ENCODE measurements around the gene HIGD1C. TPM values are rescaled to one million over a fixed set of nuclear protein-coding genes. Genes with fewer than 3 reads are reported as not detected.

The HIGD1C gene
- total RNA-seq, 1 experiment from 2014 or later = not detected

DNA sequence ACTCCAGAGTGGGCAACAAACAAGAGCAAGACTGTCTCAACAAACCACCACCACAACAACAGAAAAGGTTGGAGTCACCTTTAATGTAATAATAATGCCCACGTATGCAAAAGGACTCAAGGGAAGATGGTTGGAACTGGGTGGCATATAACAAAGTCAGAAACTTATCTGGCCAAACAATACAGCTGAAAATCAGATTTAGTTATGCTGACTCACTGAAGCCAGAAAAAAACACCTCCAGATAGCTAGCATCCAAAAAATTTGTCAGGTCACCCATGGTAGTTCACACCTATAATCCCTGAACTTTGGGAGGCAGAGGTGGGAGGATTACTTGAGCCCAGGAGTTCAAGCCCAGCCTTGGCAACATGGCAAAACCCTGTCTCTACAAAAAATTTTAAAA, 49.5 kb downstream of the HIGD1C start (continued):
- TF ChIP-seq, protein P1, sequence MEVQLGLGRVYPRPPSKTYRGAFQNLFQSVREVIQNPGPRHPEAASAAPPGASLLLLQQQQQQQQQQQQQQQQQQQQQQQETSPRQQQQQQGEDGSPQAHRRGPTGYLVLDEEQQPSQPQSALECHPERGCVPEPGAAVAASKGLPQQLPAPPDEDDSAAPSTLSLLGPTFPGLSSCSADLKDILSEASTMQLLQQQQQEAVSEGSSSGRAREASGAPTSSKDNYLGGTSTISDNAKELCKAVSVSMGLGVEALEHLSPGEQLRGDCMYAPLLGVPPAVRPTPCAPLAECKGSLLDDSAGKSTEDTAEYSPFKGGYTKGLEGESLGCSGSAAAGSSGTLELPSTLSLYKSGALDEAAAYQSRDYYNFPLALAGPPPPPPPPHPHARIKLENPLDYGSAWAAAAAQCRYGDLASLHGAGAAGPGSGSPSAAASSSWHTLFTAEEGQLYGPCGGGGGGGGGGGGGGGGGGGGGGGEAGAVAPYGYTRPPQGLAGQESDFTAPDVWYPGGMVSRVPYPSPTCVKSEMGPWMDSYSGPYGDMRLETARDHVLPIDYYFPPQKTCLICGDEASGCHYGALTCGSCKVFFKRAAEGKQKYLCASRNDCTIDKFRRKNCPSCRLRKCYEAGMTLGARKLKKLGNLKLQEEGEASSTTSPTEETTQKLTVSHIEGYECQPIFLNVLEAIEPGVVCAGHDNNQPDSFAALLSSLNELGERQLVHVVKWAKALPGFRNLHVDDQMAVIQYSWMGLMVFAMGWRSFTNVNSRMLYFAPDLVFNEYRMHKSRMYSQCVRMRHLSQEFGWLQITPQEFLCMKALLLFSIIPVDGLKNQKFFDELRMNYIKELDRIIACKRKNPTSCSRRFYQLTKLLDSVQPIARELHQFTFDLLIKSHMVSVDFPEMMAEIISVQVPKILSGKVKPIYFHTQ (CRISPR knock-in tag; IDR thresholded peaks at IDR 0.05) = no peak
- TF ChIP-seq SMAD3 (CRISPR knock-in tag; IDR thresholded peaks at IDR 0.05; ENCODE audit: borderline replicate concordance) (no peak), IRF2 (CRISPR knock-in tag; IDR thresholded peaks at IDR 0.05; ENCODE audit: borderline replicate concordance, low read depth) (no peak)

DNA sequence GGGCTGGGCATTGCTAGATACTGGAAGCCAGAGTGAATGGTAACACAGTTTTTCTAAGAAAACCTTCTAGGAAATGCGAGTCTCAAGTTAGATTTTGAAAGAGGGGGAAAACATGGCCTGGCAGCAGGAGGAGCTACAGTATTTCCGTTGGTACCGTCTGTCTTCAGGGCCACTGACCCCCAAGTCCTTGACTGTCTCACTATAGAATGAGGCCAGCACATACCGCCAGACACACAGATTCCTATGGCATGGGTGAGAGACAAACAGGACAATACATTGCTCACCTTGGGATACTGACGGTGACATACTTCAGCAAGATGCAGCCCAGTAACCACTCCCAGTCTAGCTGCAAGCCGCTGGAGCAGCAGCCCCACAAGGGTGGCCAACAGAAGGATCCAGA, 52.2 kb downstream of the HIGD1C start:
- CTCF ChIA-PET = interaction anchor here (0.7 to 3.5 kb wide), 2 partner anchors 23 to 337 kb away, joined by 4 to 30 read pairs; partner anchors contain the start of gene SLC11A2
- TF ChIP-seq NR1H2 (CRISPR knock-in tag; IDR thresholded peaks at IDR 0.05) = no peak
- TF ChIP-seq ESRRA (CRISPR knock-in tag; IDR thresholded peaks at IDR 0.05; ENCODE audit: borderline replicate concordance) = no peak
- TF ChIP-seq, protein P2, sequence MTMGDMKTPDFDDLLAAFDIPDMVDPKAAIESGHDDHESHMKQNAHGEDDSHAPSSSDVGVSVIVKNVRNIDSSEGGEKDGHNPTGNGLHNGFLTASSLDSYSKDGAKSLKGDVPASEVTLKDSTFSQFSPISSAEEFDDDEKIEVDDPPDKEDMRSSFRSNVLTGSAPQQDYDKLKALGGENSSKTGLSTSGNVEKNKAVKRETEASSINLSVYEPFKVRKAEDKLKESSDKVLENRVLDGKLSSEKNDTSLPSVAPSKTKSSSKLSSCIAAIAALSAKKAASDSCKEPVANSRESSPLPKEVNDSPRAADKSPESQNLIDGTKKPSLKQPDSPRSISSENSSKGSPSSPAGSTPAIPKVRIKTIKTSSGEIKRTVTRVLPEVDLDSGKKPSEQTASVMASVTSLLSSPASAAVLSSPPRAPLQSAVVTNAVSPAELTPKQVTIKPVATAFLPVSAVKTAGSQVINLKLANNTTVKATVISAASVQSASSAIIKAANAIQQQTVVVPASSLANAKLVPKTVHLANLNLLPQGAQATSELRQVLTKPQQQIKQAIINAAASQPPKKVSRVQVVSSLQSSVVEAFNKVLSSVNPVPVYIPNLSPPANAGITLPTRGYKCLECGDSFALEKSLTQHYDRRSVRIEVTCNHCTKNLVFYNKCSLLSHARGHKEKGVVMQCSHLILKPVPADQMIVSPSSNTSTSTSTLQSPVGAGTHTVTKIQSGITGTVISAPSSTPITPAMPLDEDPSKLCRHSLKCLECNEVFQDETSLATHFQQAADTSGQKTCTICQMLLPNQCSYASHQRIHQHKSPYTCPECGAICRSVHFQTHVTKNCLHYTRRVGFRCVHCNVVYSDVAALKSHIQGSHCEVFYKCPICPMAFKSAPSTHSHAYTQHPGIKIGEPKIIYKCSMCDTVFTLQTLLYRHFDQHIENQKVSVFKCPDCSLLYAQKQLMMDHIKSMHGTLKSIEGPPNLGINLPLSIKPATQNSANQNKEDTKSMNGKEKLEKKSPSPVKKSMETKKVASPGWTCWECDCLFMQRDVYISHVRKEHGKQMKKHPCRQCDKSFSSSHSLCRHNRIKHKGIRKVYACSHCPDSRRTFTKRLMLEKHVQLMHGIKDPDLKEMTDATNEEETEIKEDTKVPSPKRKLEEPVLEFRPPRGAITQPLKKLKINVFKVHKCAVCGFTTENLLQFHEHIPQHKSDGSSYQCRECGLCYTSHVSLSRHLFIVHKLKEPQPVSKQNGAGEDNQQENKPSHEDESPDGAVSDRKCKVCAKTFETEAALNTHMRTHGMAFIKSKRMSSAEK (CRISPR knock-in tag; IDR thresholded peaks at IDR 0.05; ENCODE audit: borderline replicate concordance) = no peak
- TF ChIP-seq, protein P3, sequence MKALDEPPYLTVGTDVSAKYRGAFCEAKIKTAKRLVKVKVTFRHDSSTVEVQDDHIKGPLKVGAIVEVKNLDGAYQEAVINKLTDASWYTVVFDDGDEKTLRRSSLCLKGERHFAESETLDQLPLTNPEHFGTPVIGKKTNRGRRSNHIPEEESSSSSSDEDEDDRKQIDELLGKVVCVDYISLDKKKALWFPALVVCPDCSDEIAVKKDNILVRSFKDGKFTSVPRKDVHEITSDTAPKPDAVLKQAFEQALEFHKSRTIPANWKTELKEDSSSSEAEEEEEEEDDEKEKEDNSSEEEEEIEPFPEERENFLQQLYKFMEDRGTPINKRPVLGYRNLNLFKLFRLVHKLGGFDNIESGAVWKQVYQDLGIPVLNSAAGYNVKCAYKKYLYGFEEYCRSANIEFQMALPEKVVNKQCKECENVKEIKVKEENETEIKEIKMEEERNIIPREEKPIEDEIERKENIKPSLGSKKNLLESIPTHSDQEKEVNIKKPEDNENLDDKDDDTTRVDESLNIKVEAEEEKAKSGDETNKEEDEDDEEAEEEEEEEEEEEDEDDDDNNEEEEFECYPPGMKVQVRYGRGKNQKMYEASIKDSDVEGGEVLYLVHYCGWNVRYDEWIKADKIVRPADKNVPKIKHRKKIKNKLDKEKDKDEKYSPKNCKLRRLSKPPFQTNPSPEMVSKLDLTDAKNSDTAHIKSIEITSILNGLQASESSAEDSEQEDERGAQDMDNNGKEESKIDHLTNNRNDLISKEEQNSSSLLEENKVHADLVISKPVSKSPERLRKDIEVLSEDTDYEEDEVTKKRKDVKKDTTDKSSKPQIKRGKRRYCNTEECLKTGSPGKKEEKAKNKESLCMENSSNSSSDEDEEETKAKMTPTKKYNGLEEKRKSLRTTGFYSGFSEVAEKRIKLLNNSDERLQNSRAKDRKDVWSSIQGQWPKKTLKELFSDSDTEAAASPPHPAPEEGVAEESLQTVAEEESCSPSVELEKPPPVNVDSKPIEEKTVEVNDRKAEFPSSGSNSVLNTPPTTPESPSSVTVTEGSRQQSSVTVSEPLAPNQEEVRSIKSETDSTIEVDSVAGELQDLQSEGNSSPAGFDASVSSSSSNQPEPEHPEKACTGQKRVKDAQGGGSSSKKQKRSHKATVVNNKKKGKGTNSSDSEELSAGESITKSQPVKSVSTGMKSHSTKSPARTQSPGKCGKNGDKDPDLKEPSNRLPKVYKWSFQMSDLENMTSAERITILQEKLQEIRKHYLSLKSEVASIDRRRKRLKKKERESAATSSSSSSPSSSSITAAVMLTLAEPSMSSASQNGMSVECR (CRISPR knock-in tag; IDR thresholded peaks at IDR 0.05; ENCODE audit: borderline replicate concordance) = no peak
- TF ChIP-seq NR2C2 (CRISPR knock-in tag; IDR thresholded peaks at IDR 0.05) = no peak
- no peak for TF ChIP-seq OVOL2 (CRISPR knock-in tag; IDR thresholded peaks at IDR 0.05; ENCODE audit: borderline replicate concordance)
- TF ChIP-seq JUN (CRISPR knock-in tag; IDR thresholded peaks at IDR 0.05) = no peak
- TF ChIP-seq, protein P4, sequence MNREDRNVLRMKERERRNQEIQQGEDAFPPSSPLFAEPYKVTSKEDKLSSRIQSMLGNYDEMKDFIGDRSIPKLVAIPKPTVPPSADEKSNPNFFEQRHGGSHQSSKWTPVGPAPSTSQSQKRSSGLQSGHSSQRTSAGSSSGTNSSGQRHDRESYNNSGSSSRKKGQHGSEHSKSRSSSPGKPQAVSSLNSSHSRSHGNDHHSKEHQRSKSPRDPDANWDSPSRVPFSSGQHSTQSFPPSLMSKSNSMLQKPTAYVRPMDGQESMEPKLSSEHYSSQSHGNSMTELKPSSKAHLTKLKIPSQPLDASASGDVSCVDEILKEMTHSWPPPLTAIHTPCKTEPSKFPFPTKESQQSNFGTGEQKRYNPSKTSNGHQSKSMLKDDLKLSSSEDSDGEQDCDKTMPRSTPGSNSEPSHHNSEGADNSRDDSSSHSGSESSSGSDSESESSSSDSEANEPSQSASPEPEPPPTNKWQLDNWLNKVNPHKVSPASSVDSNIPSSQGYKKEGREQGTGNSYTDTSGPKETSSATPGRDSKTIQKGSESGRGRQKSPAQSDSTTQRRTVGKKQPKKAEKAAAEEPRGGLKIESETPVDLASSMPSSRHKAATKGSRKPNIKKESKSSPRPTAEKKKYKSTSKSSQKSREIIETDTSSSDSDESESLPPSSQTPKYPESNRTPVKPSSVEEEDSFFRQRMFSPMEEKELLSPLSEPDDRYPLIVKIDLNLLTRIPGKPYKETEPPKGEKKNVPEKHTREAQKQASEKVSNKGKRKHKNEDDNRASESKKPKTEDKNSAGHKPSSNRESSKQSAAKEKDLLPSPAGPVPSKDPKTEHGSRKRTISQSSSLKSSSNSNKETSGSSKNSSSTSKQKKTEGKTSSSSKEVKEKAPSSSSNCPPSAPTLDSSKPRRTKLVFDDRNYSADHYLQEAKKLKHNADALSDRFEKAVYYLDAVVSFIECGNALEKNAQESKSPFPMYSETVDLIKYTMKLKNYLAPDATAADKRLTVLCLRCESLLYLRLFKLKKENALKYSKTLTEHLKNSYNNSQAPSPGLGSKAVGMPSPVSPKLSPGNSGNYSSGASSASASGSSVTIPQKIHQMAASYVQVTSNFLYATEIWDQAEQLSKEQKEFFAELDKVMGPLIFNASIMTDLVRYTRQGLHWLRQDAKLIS (CRISPR knock-in tag; IDR thresholded peaks at IDR 0.05; ENCODE audit: borderline replicate concordance) = no peak
- no peak for TF ChIP-seq FOXK1 (CRISPR knock-in tag; IDR thresholded peaks at IDR 0.05)
- TF ChIP-seq FOXP1 (CRISPR knock-in tag; IDR thresholded peaks at IDR 0.05; ENCODE audit: borderline replicate concordance) = no peak
- no peak for TF ChIP-seq ZNF121 (CRISPR knock-in tag; IDR thresholded peaks at IDR 0.05)
- TF ChIP-seq CBFB (CRISPR knock-in tag; IDR thresholded peaks at IDR 0.05; ENCODE audit: low read depth) = no peak
- no peak for TF ChIP-seq TCF7 (CRISPR knock-in tag; IDR thresholded peaks at IDR 0.05; ENCODE audit: low read depth)
- TF ChIP-seq MYBL2 (CRISPR knock-in tag; IDR thresholded peaks at IDR 0.05) = no peak
- TF ChIP-seq, protein P5, sequence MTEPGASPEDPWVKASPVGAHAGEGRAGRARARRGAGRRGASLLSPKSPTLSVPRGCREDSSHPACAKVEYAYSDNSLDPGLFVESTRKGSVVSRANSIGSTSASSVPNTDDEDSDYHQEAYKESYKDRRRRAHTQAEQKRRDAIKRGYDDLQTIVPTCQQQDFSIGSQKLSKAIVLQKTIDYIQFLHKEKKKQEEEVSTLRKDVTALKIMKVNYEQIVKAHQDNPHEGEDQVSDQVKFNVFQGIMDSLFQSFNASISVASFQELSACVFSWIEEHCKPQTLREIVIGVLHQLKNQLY (CRISPR knock-in tag; IDR thresholded peaks at IDR 0.05) = no peak
- no peak for TF ChIP-seq GABPB1 (CRISPR knock-in tag; IDR thresholded peaks at IDR 0.05)

More for the DNA sequence above, 52.2 kb downstream of the HIGD1C start:
- no peak for DNase-seq (ENCODE audit: low spot score)
- Mint-ChIP-seq H3K4me1 (peaks cover 32% of the 10 kb centered on the region), H3K9me3 (no peaks in the 10 kb centered on the region), H3K4me3 (no peak overlapping the region), H3K36me3 (peaks cover 58% of the 10 kb centered on the region), H3K27ac (peak overlapping the region; percentile 95), H3K27me3 (ENCODE audit: low read depth) (no peaks in the 10 kb centered on the region)
- ATAC-seq = peak; percentile 41
- POLR2A ChIA-PET = interaction anchor here (1.2 to 1.3 kb wide), 2 partner anchors 17 to 23 kb away, joined by 4 to 6 read pairs; no protein-coding TSS in a partner anchor

Measured in WTC11 (cell line).